A673 (cell line): ENCODE results near the gene CENPA. TPM values are rescaled to one million over a fixed set of nuclear protein-coding genes. Genes with fewer than 3 reads are reported as not detected.

Source experiments
- BruUV-seq: library from RNA; stranded (reverse); fragments of 400-500 nt; replicated peaks from 2 replicates; lab custom pipeline; 2021; lab: Mats Ljungman, UMichigan
- CTCF ChIA-PET: fragments of 300-600 bp; sonication (Branson Sonifier 250); formaldehyde crosslinking; loops from one replicate; lab custom pipeline; 2022; ENCODE audit warnings: antibody characterized with exemption; lab: Charles Lee
- POLR2A ChIA-PET: fragments of 300-600 bp; sonication (Branson Sonifier 250); formaldehyde crosslinking; loops from one replicate; lab custom pipeline; 2022; ENCODE audit warnings: antibody characterized with exemption; ENCODE audit not compliant: low non-redundant PET; lab: Charles Lee
- DNase-seq: peaks from one replicate; pipeline ENCODE4 v3.0.0-alpha.2; 2015; ENCODE audit warnings: low spot score
- H3K27ac ChIP-seq: fragments of 200-600 bp; sonication (generic); 2 replicates; pipeline ENCODE4 v1.5.1; 2016; ENCODE audit warnings: mixed run types, low read depth, mild to moderate bottlenecking, mixed read lengths, antibody characterized with exemption, low read length; ENCODE audit not compliant: poor library complexity, severe bottlenecking
- H3K27me3 ChIP-seq: fragments of 200-600 bp; sonication (generic); replicated peaks from 2 replicates; pipeline ENCODE4 v1.6.1; 2017; ENCODE audit warnings: mixed run types, low read depth, mild to moderate bottlenecking, mixed read lengths, antibody characterized with exemption, low read length; ENCODE audit not compliant: insufficient read depth, poor library complexity
- H3K36me3 ChIP-seq: fragments of 200-600 bp; sonication (generic); 2 replicates; pipeline ENCODE4 v1.6.1; 2016; ENCODE audit warnings: mixed run types, mild to moderate bottlenecking, mixed read lengths, antibody characterized with exemption, low read length; ENCODE audit not compliant: insufficient read depth, poor library complexity, severe bottlenecking
- H3K4me1 ChIP-seq: fragments of 200-600 bp; sonication (generic); 2 replicates; pipeline ENCODE4 v1.6.1; 2017; ENCODE audit warnings: mixed run types, mild to moderate bottlenecking, mixed read lengths, antibody characterized with exemption, low read length; ENCODE audit not compliant: insufficient read depth, poor library complexity, severe bottlenecking
- H3K4me3 ChIP-seq: fragments of 200-600 bp; sonication (generic); 2 replicates; pipeline ENCODE4 v1.5.1; 2016; ENCODE audit warnings: low read depth, mixed run types, mild to moderate bottlenecking, mixed read lengths, low read length; ENCODE audit not compliant: poor library complexity, severe bottlenecking
- H3K9me3 ChIP-seq: fragments of 200-600 bp; sonication (generic); 2 replicates; pipeline ENCODE4 v1.6.1; 2016; ENCODE audit warnings: mixed run types, low read depth, mild to moderate bottlenecking, mixed read lengths, antibody characterized with exemption, low read length; ENCODE audit not compliant: poor library complexity, severe bottlenecking
- EZH2 ChIP-seq: fragments of 200-600 bp; sonication (generic); IDR thresholded peaks from 2 replicates; pipeline ENCODE4 v1.6.1; 2017; ENCODE audit warnings: borderline replicate concordance, low read depth, mild to moderate bottlenecking, mixed read lengths, antibody characterized with exemption, low read length; ENCODE audit not compliant: poor library complexity, severe bottlenecking
- intact Hi-C: fragments of 100-400 bp; cut with micrococcal nuclease; formaldehyde crosslinking; loops from one replicate; pipeline ENCODE4 v1.10.0; 2022; ENCODE audit not compliant: unreplicated experiment
- total RNA-seq: library from RNA; stranded (reverse); gene quantifications from 2 replicates; pipeline ENCODE4 v1.2.3, GENCODE V29; 2021
- TF ChIP-seq, protein P1 (sequence below): fragments of 300-800, 200-600 bp; sonication (generic); conservative IDR thresholded peaks from 2 replicates; pipeline ENCODE4 v1.5.1; 2017; ENCODE audit warnings: low read depth, mild to moderate bottlenecking, antibody characterized with exemption, low read length, moderate library complexity, mixed read lengths

Gene CENPA
- total RNA-seq, 1 experiment from 2014 or later, result 59.2 TPM

DNA sequence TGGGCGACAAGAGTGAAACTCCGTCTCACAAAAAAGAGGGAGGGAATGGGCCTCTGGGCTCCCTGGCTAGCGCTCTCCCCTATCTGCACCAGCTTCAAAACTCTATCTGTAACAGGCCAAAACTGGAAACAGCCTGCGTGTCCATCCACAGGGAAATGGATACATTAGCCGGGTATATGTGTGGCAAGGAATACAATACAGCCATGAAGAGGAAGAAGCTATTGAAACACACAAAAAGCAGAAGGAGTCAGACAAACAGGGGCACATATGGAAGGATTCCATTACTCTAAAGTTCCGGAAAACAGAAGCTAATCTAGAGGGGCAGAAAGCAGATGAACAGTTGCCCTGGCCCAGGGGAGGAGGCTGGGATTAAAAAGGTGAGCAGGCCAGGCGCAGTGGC, 46.3 kb upstream of the CENPA start:
- no peaks in the 10 kb centered on the region for H3K36me3 ChIP-seq
- no peaks in the 10 kb centered on the region for H3K27me3 ChIP-seq
- no peak overlapping the region for H3K4me3 ChIP-seq
- no peaks in the 10 kb centered on the region for H3K4me1 ChIP-seq
- POLR2A ChIA-PET, result no interaction called here
- BruUV-seq, result no TSS peak
- intact Hi-C loops, result no loop called here
- no peak overlapping the region for H3K27ac ChIP-seq
- no peaks in the 10 kb centered on the region for H3K9me3 ChIP-seq
- TF ChIP-seq, protein P1, sequence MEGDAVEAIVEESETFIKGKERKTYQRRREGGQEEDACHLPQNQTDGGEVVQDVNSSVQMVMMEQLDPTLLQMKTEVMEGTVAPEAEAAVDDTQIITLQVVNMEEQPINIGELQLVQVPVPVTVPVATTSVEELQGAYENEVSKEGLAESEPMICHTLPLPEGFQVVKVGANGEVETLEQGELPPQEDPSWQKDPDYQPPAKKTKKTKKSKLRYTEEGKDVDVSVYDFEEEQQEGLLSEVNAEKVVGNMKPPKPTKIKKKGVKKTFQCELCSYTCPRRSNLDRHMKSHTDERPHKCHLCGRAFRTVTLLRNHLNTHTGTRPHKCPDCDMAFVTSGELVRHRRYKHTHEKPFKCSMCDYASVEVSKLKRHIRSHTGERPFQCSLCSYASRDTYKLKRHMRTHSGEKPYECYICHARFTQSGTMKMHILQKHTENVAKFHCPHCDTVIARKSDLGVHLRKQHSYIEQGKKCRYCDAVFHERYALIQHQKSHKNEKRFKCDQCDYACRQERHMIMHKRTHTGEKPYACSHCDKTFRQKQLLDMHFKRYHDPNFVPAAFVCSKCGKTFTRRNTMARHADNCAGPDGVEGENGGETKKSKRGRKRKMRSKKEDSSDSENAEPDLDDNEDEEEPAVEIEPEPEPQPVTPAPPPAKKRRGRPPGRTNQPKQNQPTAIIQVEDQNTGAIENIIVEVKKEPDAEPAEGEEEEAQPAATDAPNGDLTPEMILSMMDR, result no peak
- no peak for TF ChIP-seq EZH2
- CTCF ChIA-PET, result interaction anchor here (1.2 kb wide), 1 partner anchor 134 kb away, joined by 13 read pairs; no protein-coding TSS in a partner anchor
- no peak for DNase-seq

DNA sequence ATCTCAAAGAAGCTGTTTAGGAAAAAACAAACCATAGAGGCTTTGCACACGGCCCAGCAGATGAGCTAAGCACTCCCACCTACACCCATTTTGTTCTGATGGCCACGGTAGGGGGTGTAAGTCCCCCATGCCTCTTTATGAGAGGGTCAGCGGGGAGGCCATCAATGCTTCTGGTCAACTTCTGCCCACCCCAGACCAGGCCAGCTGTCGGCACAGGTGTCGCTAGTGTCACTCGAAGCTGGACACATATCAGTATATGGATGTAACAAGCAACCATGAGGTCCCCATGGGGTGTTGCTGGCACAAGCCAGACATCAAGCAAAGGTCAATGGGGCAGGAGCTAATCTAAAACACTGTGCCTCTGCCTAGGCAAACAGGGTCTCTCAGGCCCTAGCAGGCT, 45.5 kb upstream of the CENPA start:
- BruUV-seq, result no TSS peak
- POLR2A ChIA-PET, result no interaction called here
- Histone ChIP-seq H3K4me3 (no peak overlapping the region), H3K27me3 (no peaks in the 10 kb centered on the region), H3K9me3 (no peaks in the 10 kb centered on the region), H3K4me1 (no peaks in the 10 kb centered on the region), H3K27ac (no peak overlapping the region), H3K36me3 (no peaks in the 10 kb centered on the region)
- TF ChIP-seq EZH2, result no peak
- TF ChIP-seq, protein P1, result no peak
- CTCF ChIA-PET, result interaction anchor here (1.0 kb wide), 1 partner anchor 163 kb away, joined by 5 read pairs; no protein-coding TSS in a partner anchor
- intact Hi-C loops, result no loop called here
- no peak for DNase-seq

DNA sequence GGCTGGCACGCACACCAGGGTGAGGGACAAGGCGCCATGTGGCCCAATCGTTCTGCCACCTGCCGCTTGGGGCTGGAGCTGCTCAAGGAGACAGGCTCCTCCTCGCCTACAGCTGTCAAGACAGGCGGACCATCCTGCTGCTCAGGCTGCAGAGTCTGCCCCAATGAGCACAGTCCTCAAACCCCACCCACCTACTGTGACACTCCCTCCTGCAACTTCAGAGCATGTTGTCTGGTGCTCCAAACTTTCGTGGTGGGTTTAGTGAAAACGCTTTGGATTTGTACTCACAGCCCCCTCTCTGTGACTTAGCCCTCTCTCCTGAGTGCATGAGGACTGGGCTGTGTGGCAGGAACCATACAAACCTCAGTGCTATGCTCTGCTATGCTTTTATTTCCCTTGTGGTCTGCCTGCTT, 45.0 kb upstream of the CENPA start:
- Histone ChIP-seq H3K27ac (no peak overlapping the region), H3K36me3 (no peaks in the 10 kb centered on the region), H3K4me3 (no peak overlapping the region), H3K27me3 (no peaks in the 10 kb centered on the region), H3K9me3 (no peaks in the 10 kb centered on the region), H3K4me1 (no peaks in the 10 kb centered on the region)
- DNase-seq, result peak; percentile 66
- intact Hi-C loops, result no loop called here
- ChIA-PET POLR2A (no interaction called here), CTCF (interaction anchor here (1.0 kb wide), 1 partner anchor 163 kb away, joined by 5 read pairs; no protein-coding TSS in a partner anchor)
- BruUV-seq, result no TSS peak
- TF ChIP-seq, protein P1, result peak; percentile 34; the same call in 1 of the 2 replicates
- TF ChIP-seq EZH2, result no peak
